ENCODE results near the gene NKX2-1. TPM values are rescaled to one million over a fixed set of nuclear protein-coding genes. Genes with fewer than 3 reads are reported as not detected.

Gene NKX2-1
- polyA plus RNA-seq, 1 of the 3 experiments (the other 2 are of a cell fraction) = not detected

DNA sequence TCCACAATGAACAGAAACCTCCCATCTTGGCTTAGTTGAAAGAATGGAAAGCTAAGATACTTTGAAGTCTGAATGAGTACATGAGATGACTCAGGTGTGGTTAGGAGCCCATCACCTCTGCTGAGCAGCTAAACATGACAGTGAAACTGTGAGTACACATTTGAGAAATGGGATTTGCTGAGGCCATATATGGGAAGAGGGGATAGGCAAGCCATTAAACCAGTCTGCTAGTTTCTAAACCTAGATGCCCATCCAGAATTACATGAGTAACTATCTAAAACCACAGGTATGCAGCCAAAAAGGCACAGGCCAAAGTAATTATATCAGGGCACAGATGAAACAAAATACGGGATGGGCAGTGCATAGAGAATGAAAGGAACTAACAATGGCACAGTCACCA, 41.2 kb downstream of the NKX2-1 start:
- ChIA-PET POLR2A (no interaction called here), CTCF (no interaction called here)
- no peak for DNase-seq
- Histone ChIP-seq H3K4me3 (ENCODE audit: low read depth in 2 of 2, low read length in 1 of 2) (no peak overlapping the region), H3K27ac (ENCODE audit: low read depth in 2 of 2, low read length in 1 of 2) (no peak overlapping the region), H3K9ac (no peak overlapping the region), H3K27me3 (ENCODE audit: insufficient read depth) (no peaks in the 10 kb centered on the region), H3F3A (replicated peaks; ENCODE audit: insufficient read depth) (no peaks in the 10 kb centered on the region), H3K9me2 (no peaks in the 10 kb centered on the region), H3K36me3 (replicated peaks in 1 of 2; ENCODE audit: control insufficient read depth in 1 of 2, insufficient read depth in 2 of 2, low read length in 1 of 2) (no peaks in the 10 kb centered on the region), H2AFZ (ENCODE audit: low read depth) (no peak overlapping the region), H4K20me1 (ENCODE audit: insufficient read depth) (no peaks in the 10 kb centered on the region), H3K9me3 (no peaks in the 10 kb centered on the region), H3K79me2 (ENCODE audit: insufficient read depth) (no peaks in the 10 kb centered on the region), H3K4me2 (no peak overlapping the region), H3K4me1 (ENCODE audit: control insufficient read depth in 1 of 2, insufficient read depth in 2 of 2, low read depth in 1 of 2, low read length in 1 of 2) (no peaks in the 10 kb centered on the region)
- TF ChIP-seq TAF1 (IDR thresholded peaks at IDR 0.05; ENCODE audit: borderline replicate concordance, low read depth, low read length) = no peak
- TF ChIP-seq, protein P1, sequence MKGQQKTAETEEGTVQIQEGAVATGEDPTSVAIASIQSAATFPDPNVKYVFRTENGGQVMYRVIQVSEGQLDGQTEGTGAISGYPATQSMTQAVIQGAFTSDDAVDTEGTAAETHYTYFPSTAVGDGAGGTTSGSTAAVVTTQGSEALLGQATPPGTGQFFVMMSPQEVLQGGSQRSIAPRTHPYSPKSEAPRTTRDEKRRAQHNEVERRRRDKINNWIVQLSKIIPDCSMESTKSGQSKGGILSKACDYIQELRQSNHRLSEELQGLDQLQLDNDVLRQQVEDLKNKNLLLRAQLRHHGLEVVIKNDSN (IDR thresholded peaks at IDR 0.05; ENCODE audit: borderline replicate concordance, low read depth) = no peak
- no peak for TF ChIP-seq EZH2phosphoT487 (IDR thresholded peaks at IDR 0.05; ENCODE audit: borderline replicate concordance, low read depth)
- TF ChIP-seq, protein P2, sequence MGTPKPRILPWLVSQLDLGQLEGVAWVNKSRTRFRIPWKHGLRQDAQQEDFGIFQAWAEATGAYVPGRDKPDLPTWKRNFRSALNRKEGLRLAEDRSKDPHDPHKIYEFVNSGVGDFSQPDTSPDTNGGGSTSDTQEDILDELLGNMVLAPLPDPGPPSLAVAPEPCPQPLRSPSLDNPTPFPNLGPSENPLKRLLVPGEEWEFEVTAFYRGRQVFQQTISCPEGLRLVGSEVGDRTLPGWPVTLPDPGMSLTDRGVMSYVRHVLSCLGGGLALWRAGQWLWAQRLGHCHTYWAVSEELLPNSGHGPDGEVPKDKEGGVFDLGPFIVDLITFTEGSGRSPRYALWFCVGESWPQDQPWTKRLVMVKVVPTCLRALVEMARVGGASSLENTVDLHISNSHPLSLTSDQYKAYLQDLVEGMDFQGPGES (IDR thresholded peaks at IDR 0.05; ENCODE audit: low read depth, low read length) = no peak
- no peak for TF ChIP-seq ELF1 (IDR thresholded peaks at IDR 0.05)
- no peak for TF ChIP-seq POLR2AphosphoS5 (IDR thresholded peaks at IDR 0.05; ENCODE audit: low read depth, low read length)
- no peak for TF ChIP-seq MEF2A (IDR thresholded peaks at IDR 0.05; ENCODE audit: borderline replicate concordance, low read depth)
- no peak for TF ChIP-seq RXRA (IDR thresholded peaks at IDR 0.05; ENCODE audit: borderline replicate concordance, low read depth)
- 0% methylated on average over 1 of the region's 1 CpG for WGBS (ENCODE audit: low lambda C conversion rate)

DNA sequence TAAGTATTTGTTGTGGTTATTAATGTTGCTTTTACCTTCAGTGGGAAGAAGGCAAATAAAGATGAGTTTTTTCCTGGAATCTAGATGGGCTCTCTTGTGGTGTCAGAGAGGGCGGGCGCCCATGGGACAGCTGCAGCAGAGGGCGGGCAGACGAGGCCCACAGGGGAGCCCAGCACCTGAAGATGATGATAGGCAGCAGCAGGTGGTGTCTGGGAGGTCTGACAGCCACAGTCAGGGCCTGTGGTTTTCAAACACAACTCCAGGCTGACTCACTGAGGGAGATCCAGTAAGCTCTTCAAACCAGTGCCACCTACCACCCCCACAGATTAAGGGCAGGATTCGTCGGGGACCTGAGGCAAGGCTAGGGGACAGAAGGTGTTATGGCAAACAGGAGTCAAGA, 42.8 kb downstream of the NKX2-1 start:
- Histone ChIP-seq H3K27me3 (ENCODE audit: insufficient read depth) (no peaks in the 10 kb centered on the region), H3K9me2 (no peaks in the 10 kb centered on the region), H3F3A (replicated peaks; ENCODE audit: insufficient read depth) (no peaks in the 10 kb centered on the region), H4K20me1 (ENCODE audit: insufficient read depth) (no peaks in the 10 kb centered on the region), H3K36me3 (replicated peaks in 1 of 2; ENCODE audit: control insufficient read depth in 1 of 2, insufficient read depth in 2 of 2, low read length in 1 of 2) (no peaks in the 10 kb centered on the region), H3K4me2 (no peak overlapping the region), H2AFZ (ENCODE audit: low read depth) (no peak overlapping the region), H3K9ac (no peak overlapping the region), H3K9me3 (no peaks in the 10 kb centered on the region), H3K27ac (ENCODE audit: low read depth in 2 of 2, low read length in 1 of 2) (no peak overlapping the region), H3K4me3 (ENCODE audit: low read depth in 2 of 2, low read length in 1 of 2) (no peak overlapping the region), H3K4me1 (ENCODE audit: control insufficient read depth in 1 of 2, insufficient read depth in 2 of 2, low read depth in 1 of 2, low read length in 1 of 2) (no peaks in the 10 kb centered on the region), H3K79me2 (ENCODE audit: insufficient read depth) (no peaks in the 10 kb centered on the region)
- 3% methylated on average over 5 of the region's 6 CpGs for WGBS (ENCODE audit: low lambda C conversion rate)
- DNase-seq = no peak
- ChIA-PET CTCF (no interaction called here), POLR2A (interaction anchor here (0.5 kb wide), 1 partner anchor 186 kb away, joined by 3 read pairs; no protein-coding TSS in a partner anchor)
- no peak for TF ChIP-seq ELF1 (IDR thresholded peaks at IDR 0.05)
- TF ChIP-seq EP300 (IDR thresholded peaks at IDR 0.05; ENCODE audit: borderline replicate concordance in 1 of 2, low read depth in 1 of 2, low read length in 1 of 2) = no peak
- TF ChIP-seq MEF2A (IDR thresholded peaks at IDR 0.05; ENCODE audit: borderline replicate concordance, low read depth) = no peak
- no peak for TF ChIP-seq GATA2 (CRISPR knock-in tag; IDR thresholded peaks at IDR 0.05)
- TF ChIP-seq NFIC (IDR thresholded peaks at IDR 0.05; ENCODE audit: borderline replicate concordance) = no peak
- TF ChIP-seq CHD2 (IDR thresholded peaks at IDR 0.05; ENCODE audit: low read length, partially characterized antibody) = no peak
- no peak for TF ChIP-seq FOXJ3 (CRISPR knock-in tag; IDR thresholded peaks at IDR 0.05)
- no peak for TF ChIP-seq SIN3A (IDR thresholded peaks at IDR 0.05; ENCODE audit: borderline replicate concordance, low read depth, low read length)
- TF ChIP-seq, protein P3, sequence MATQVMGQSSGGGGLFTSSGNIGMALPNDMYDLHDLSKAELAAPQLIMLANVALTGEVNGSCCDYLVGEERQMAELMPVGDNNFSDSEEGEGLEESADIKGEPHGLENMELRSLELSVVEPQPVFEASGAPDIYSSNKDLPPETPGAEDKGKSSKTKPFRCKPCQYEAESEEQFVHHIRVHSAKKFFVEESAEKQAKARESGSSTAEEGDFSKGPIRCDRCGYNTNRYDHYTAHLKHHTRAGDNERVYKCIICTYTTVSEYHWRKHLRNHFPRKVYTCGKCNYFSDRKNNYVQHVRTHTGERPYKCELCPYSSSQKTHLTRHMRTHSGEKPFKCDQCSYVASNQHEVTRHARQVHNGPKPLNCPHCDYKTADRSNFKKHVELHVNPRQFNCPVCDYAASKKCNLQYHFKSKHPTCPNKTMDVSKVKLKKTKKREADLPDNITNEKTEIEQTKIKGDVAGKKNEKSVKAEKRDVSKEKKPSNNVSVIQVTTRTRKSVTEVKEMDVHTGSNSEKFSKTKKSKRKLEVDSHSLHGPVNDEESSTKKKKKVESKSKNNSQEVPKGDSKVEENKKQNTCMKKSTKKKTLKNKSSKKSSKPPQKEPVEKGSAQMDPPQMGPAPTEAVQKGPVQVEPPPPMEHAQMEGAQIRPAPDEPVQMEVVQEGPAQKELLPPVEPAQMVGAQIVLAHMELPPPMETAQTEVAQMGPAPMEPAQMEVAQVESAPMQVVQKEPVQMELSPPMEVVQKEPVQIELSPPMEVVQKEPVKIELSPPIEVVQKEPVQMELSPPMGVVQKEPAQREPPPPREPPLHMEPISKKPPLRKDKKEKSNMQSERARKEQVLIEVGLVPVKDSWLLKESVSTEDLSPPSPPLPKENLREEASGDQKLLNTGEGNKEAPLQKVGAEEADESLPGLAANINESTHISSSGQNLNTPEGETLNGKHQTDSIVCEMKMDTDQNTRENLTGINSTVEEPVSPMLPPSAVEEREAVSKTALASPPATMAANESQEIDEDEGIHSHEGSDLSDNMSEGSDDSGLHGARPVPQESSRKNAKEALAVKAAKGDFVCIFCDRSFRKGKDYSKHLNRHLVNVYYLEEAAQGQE (IDR thresholded peaks at IDR 0.05; ENCODE audit: low read depth, low read length) = no peak
- TF ChIP-seq, protein P4, sequence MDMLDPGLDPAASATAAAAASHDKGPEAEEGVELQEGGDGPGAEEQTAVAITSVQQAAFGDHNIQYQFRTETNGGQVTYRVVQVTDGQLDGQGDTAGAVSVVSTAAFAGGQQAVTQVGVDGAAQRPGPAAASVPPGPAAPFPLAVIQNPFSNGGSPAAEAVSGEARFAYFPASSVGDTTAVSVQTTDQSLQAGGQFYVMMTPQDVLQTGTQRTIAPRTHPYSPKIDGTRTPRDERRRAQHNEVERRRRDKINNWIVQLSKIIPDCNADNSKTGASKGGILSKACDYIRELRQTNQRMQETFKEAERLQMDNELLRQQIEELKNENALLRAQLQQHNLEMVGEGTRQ (IDR thresholded peaks at IDR 0.05; ENCODE audit: borderline replicate concordance, low read depth, low read length) = no peak
- TF ChIP-seq GABPA (IDR thresholded peaks at IDR 0.05; ENCODE audit: low read depth) = no peak
- no peak for TF ChIP-seq EZH2phosphoT487 (IDR thresholded peaks at IDR 0.05; ENCODE audit: borderline replicate concordance, low read depth)
- TF ChIP-seq NRF1 (IDR thresholded peaks at IDR 0.05; ENCODE audit: low read depth, low read length) = no peak
- TF ChIP-seq, protein P5, sequence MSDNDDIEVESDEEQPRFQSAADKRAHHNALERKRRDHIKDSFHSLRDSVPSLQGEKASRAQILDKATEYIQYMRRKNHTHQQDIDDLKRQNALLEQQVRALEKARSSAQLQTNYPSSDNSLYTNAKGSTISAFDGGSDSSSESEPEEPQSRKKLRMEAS (IDR thresholded peaks at IDR 0.05; ENCODE audit: low read depth) = no peak
- TF ChIP-seq TEAD4 (IDR thresholded peaks at IDR 0.05; ENCODE audit: borderline replicate concordance, insufficient read depth) = no peak
- TF ChIP-seq, protein P1 (IDR thresholded peaks at IDR 0.05; ENCODE audit: borderline replicate concordance, low read depth) = no peak
- TF ChIP-seq TCF12 (IDR thresholded peaks at IDR 0.05) = no peak

Data from SK-N-SH (cell line).